HEK293T (cell line): ENCODE results near the gene ORAI2.
"Not testable (repeated sequence)": the region's sequence is repeated elsewhere in the genome, so short reads cannot be mapped to it uniquely, and the experiment has no call there.

Source experiments
- CTCF ChIA-PET: fragments of 350-600 bp; formaldehyde crosslinking; extraction: SDS; loops from one replicate; lab custom pipeline; 2021; ENCODE audit warnings: antibody characterized with exemption, inconsistent platforms; lab: Yijun Ruan, JAX
- POLR2A ChIA-PET: fragments of 350-600 bp; formaldehyde crosslinking; extraction: SDS; loops from one replicate; lab custom pipeline; 2020; ENCODE audit warnings: antibody characterized with exemption, inconsistent platforms; lab: Yijun Ruan, JAX
- DNase-seq: peaks from one replicate; pipeline ENCODE4 v3.0.0; 2012; ENCODE audit warnings: mixed read lengths; ENCODE audit errors: extremely low spot score

ORAI2 gene

DNA sequence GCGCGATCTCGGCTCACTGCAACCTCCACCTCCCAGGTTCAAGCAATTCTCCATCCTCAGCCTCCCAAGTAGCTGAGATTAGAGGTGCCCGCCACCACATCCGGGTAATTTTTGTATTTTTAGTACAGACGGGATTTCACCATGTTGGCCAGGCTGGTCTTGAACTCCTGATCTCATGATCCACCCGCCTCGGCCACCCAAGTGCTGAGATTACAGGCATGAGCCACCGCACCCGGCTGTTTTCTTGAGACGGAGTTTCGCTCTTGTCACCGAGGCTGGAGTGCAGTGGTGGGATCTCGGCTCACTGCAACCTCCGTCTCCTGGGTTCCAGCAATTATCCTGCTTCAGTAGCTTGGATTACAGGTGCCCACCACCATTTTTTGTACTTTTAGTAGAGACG lies 64.9 kb downstream of the ORAI2 start:
- CTCF ChIA-PET, DNase-seq, POLR2A ChIA-PET: not testable (repeated sequence)

DNA sequence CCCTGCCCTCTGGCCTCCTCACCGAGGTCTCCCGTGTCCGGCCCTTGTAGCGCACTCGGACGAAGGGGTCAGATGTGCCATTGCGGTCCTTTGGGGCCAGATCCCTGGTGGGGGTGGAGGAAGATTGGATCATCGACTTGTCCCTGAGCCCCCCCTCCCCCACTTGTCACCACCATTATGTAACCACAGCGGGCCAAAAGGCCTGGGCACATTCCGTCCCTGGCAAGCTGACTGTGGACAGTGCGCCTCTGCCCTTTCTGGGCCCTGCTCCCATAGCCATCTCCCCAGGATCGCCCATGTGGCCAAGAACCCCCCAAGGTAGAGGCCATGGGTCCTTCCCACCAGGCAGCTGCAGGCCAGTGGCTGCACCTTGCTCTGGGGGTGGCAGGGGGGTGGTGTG lies 69.8 kb downstream of the ORAI2 start:
- POLR2A ChIA-PET, CTCF ChIA-PET, DNase-seq: not testable (repeated sequence)

DNA sequence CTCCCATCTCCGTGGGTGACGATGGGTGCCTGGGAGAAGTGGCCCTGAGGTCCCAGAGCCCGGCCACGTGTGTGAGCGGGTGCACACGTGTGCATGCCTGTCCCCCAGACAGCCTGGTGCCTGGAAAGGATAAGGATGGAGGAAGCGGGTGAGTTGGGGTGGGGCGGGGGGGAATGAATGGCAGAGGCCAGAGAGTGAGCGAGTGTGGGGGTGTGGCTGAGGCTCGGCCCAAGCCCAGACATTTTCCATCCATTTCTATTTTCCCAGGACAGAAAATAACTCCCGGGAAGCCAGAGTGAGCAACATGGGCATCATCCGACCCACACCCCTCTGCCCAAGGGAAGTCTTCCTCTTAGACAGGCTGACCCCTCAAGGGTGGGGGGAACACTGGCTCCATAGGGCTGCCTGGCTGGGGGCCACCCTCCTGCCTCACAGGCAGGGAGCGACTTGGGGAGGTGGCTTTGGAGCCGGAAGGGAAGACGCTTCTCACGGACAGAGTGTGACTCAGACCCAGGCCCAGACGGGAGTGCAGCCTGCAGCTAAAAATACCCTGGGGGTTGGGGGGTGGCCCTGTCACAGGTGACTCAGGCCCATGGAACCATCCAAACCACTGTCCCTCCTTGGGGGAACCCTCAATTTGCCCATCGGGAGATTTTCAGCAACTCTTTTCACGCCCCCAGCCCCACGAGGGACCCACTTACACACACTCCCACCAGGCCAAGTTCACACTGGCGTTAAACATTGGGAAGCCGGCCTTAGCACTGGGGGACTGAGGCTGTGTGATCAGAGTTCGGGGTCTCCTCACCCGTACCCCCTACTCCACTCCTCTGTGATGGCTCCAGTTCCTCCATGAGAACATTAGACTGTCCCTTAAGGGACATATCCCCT lies 72.2 kb downstream of the ORAI2 start:
- CTCF ChIA-PET, DNase-seq, POLR2A ChIA-PET: not testable (repeated sequence)
